ENCODE measurements around the gene DLG4. TPM values are rescaled to one million over a fixed set of nuclear protein-coding genes. Genes with fewer than 3 reads are reported as not detected.

The DLG4 gene
- total RNA-seq, 1 donor from 2014 or later, result 14.0 TPM

DNA sequence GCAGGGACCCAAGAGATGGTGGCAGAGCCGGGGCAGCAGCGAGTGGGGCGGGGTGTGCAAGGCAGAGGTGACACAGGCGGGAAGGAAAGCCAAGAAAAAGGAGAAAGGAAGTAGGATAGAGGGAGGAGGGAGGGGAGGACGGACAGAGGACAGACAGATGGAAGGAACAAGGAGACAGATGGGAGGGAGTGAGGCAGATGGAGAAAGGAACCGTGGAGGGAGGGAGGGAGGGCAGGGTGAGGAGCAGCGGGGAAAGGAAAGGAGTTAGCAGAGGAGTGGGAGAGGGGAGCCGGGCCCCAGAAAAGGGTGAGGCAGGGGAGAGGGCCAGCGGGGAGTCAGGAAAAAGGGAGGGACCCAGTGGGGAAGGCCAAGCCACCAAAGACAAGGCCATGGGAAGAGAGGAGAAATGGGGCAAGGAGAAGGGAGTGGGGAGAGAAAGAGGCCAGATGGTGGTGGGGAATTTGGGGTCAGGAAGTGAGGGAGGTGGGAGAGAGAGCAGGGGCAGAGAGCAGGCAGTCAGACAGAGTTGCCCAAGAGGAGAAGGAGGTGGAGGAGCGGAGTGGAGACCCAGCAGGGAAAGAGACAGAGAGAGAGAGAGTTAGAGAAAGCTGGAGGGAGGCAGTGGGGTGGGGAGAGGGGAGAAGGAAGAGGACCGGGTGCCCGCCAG, 27.2 kb downstream of the DLG4 start:
- TF ChIP-seq, protein P1, sequence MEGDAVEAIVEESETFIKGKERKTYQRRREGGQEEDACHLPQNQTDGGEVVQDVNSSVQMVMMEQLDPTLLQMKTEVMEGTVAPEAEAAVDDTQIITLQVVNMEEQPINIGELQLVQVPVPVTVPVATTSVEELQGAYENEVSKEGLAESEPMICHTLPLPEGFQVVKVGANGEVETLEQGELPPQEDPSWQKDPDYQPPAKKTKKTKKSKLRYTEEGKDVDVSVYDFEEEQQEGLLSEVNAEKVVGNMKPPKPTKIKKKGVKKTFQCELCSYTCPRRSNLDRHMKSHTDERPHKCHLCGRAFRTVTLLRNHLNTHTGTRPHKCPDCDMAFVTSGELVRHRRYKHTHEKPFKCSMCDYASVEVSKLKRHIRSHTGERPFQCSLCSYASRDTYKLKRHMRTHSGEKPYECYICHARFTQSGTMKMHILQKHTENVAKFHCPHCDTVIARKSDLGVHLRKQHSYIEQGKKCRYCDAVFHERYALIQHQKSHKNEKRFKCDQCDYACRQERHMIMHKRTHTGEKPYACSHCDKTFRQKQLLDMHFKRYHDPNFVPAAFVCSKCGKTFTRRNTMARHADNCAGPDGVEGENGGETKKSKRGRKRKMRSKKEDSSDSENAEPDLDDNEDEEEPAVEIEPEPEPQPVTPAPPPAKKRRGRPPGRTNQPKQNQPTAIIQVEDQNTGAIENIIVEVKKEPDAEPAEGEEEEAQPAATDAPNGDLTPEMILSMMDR (IDR thresholded peaks at IDR 0.05; ENCODE audit: borderline replicate concordance), result no peak
- Histone ChIP-seq H3K9me3 (replicated peaks) (no peaks in the 10 kb centered on the region), H3K27ac (replicated peaks) (no peak overlapping the region), H3K27me3 (ENCODE audit: low read depth) (no peaks in the 10 kb centered on the region), H3K4me1 (no peaks in the 10 kb centered on the region), H3K4me3 (no peak overlapping the region), H3K36me3 (peaks cover 41% of the 10 kb centered on the region)
- intact Hi-C loops (cut with micrococcal nuclease), result no loop called here
- no peak for DNase-seq

DNA sequence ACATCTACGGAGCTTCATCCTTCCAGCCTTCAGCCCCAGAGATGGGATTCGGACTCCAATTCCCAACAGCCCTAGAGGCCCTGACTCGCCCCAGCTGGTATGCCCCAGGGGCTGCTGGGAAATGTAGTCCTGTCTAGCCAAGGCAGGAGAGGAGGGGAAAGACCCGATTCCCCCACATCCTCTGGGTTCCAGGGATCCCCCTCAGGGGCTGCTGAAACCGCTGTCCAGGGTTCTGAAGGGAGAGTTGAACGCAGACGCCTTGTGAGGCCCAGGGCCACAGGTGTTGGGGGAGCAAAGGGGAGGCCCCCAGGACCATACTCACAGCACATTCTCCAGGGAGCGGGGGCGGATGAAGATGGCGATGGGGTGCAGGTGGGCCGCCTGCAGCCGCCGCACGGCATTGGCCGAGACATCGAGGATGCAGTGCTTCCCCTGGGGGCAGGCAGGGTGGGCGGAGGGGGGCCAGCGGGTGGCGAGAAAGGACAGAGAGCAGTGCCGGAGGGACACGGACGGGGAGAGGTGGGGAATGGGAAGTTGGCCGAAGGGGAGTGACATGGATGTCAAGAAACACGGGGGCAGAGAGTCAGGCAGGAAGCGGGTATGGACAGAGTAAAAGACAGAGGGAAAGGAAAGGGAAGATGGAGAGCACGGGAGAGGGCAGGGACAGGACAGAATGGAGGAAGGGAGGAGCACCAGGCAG, 27.9 kb downstream of the DLG4 start:
- intact Hi-C loops (cut with micrococcal nuclease), result no loop called here
- Histone ChIP-seq H3K27ac (replicated peaks) (no peak overlapping the region), H3K27me3 (ENCODE audit: low read depth) (no peaks in the 10 kb centered on the region), H3K9me3 (replicated peaks) (no peaks in the 10 kb centered on the region), H3K36me3 (peaks cover 36% of the 10 kb centered on the region), H3K4me1 (no peaks in the 10 kb centered on the region), H3K4me3 (no peak overlapping the region)
- no peak for DNase-seq
- TF ChIP-seq, protein P1 (IDR thresholded peaks at IDR 0.05; ENCODE audit: borderline replicate concordance), result no peak

DNA sequence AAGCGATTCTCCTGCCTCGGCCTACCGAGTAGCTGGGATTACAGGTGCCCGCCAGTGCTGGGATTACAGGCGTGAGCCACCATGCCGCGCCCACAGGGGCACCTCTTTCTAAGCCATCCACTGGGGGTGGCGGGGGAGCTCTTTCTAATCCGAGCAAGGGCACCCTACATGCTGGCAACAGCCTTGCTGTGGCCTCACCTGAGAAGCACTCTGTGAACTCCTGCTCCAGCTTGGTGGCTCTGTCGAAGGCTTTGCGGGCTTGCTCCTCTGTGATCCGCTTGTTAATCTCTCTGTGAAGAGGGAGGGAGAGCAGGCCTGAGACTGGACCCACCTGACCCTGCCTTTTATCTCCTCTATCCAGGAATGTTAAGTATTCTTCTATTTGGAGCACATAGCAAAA, 28.6 kb downstream of the DLG4 start:
- Histone ChIP-seq H3K9me3 (replicated peaks) (no peaks in the 10 kb centered on the region), H3K27ac (replicated peaks) (no peak overlapping the region), H3K4me3 (no peak overlapping the region), H3K27me3 (ENCODE audit: low read depth) (no peaks in the 10 kb centered on the region), H3K4me1 (no peaks in the 10 kb centered on the region), H3K36me3 (peaks cover 29% of the 10 kb centered on the region)
- TF ChIP-seq, protein P1 (IDR thresholded peaks at IDR 0.05; ENCODE audit: borderline replicate concordance), result no peak
- no peak for DNase-seq
- intact Hi-C loops (cut with micrococcal nuclease), result no loop called here

DNA sequence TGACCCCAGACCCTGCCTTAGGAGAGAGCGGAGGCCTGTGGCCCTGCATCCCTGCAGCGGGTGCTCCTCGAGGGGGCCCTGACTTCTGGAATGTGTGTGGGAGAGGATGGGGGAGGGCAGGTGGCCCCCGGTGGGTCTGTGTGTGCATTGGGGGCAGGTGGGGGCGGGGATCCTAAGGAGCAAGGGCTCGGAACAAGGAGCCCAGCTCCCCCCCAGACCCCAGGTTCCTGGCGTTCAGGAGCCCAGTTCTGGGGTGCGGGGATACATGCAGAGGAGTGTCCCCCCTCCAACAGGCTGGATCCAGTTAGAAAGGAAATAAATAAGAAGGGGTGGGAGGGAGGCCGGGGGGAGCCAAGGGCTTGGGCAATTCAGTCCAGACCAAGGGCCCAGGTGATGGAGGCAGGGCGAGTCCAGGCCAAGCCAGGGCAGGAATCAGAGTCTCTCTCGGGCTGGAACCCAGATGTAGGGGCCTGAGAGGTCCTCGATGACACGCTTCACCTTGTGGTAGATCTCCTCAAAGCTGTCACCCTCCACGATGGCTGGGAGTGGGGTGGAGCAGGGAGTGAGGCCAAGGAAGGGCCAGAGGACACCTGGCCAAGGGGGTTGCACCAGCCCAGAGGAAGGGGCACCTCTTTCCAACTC, 29.2 kb downstream of the DLG4 start:
- TF ChIP-seq, protein P1 (IDR thresholded peaks at IDR 0.05; ENCODE audit: borderline replicate concordance), result no peak
- DNase-seq, result no peak
- Histone ChIP-seq H3K36me3 (peaks cover 23% of the 10 kb centered on the region), H3K27me3 (ENCODE audit: low read depth) (no peaks in the 10 kb centered on the region), H3K27ac (replicated peaks) (no peak overlapping the region), H3K4me1 (no peaks in the 10 kb centered on the region), H3K9me3 (replicated peaks) (no peaks in the 10 kb centered on the region), H3K4me3 (no peak overlapping the region)
- intact Hi-C loops (cut with micrococcal nuclease), result no loop called here

DNA sequence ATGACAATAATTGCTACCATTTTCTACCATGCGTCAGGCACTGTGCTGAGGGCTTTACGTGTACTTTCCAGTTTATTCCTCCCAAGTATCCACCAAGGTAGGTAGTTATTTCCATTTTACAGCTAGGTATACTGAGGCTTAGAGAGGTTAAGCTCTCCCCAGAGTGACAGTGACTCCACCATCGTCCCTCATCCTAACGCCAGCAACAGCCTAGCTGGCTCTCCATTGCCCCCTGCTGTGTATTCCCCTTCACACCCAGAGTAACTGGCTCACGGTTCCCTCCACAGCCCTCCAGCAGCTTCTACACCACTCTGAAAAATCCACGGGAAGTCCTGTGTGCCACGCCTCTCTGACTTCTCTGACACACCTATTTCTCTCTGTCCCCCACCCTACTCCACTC, 33.4 kb downstream of the DLG4 start:
- TF ChIP-seq, protein P1 (IDR thresholded peaks at IDR 0.05; ENCODE audit: borderline replicate concordance), result no peak
- intact Hi-C loops (cut with micrococcal nuclease), result no loop called here
- DNase-seq, result no peak
- H3K27ac ChIP-seq (replicated peaks), result no peak overlapping the region
- H3K4me1 ChIP-seq, result no peaks in the 10 kb centered on the region
- no peak overlapping the region for H3K4me3 ChIP-seq
- peaks cover 4% of the 10 kb centered on the region for H3K36me3 ChIP-seq
- H3K27me3 ChIP-seq (ENCODE audit: low read depth), result no peaks in the 10 kb centered on the region
- no peaks in the 10 kb centered on the region for H3K9me3 ChIP-seq (replicated peaks)

Data from left ventricle myocardium inferior (tissue), 1 donor.